ENCODE results near the gene CYSLTR2. TPM values are rescaled to one million over a fixed set of nuclear protein-coding genes. Genes with fewer than 3 reads are reported as not detected.

CYSLTR2 gene
- not detected for polyA plus RNA-seq (2013, experiment 1 of 2; ENCODE audit: insufficient read length)
- not detected for polyA plus RNA-seq (2013, experiment 2 of 2; ENCODE audit: insufficient read length)

GRCh38 chr13:48653472-48653939 lies at the start of gene CYSLTR2:
Gene CYSLTR2 (plus strand): TSS chr13:48653929. CDS start chr13:48706818, 52,889 bp downstream.
- no peak for DNase-seq

- no peak for DNase-seq
Measured at GRCh38 chr13:48615049-48615448, 38.7 kb upstream of the CYSLTR2 start.

GRCh38 chr13:48618937-48619336 lies 34.8 kb upstream of the CYSLTR2 start:
- no peak for DNase-seq

GRCh38 chr13:48621056-48621455 lies 32.7 kb upstream of the CYSLTR2 start:
- DNase-seq: no peak

GRCh38 chr13:48624016-48624415 lies 29.7 kb upstream of the CYSLTR2 start:
- DNase-seq: no peak

- DNase-seq: no peak
Measured at GRCh38 chr13:48624858-48625257, 28.9 kb upstream of the CYSLTR2 start.

GRCh38 chr13:48625413-48626076 lies 28.2 kb upstream of the CYSLTR2 start:
- DNase-seq: no peak

GRCh38 chr13:48626077-48626449 lies 27.7 kb upstream of the CYSLTR2 start:
- no peak for DNase-seq

GRCh38 chr13:48626726-48627451 lies 26.8 kb upstream of the CYSLTR2 start:
- no peak for DNase-seq

- DNase-seq: no peak
Measured at GRCh38 chr13:48629277-48629676, 24.5 kb upstream of the CYSLTR2 start.

GRCh38 chr13:48630291-48630690 lies 23.4 kb upstream of the CYSLTR2 start:
- no peak for DNase-seq

- no peak for DNase-seq
Measured at GRCh38 chr13:48630773-48631172, 23.0 kb upstream of the CYSLTR2 start.

GRCh38 chr13:48631441-48631840 lies 22.3 kb upstream of the CYSLTR2 start:
- DNase-seq: no peak

GRCh38 chr13:48633700-48634099 lies 20.0 kb upstream of the CYSLTR2 start:
- no peak for DNase-seq

GRCh38 chr13:48634636-48635035 lies 19.1 kb upstream of the CYSLTR2 start:
- no peak for DNase-seq

GRCh38 chr13:48635478-48635877 lies 18.3 kb upstream of the CYSLTR2 start:
- DNase-seq: no peak

- peak; percentile 1 for DNase-seq
Measured at GRCh38 chr13:48636550-48636949, 17.2 kb upstream of the CYSLTR2 start.

- no peak for DNase-seq
Measured at GRCh38 chr13:48637601-48638000, 16.1 kb upstream of the CYSLTR2 start.

GRCh38 chr13:48640767-48641166 lies 13.0 kb upstream of the CYSLTR2 start:
- DNase-seq: no peak

- no peak for DNase-seq
Measured at GRCh38 chr13:48641404-48641803, 12.3 kb upstream of the CYSLTR2 start.

- DNase-seq: no peak
Measured at GRCh38 chr13:48642061-48642460, 11.7 kb upstream of the CYSLTR2 start.

- DNase-seq: no peak
Measured at GRCh38 chr13:48643159-48643558, 10.6 kb upstream of the CYSLTR2 start.

- DNase-seq: no peak
Measured at GRCh38 chr13:48644141-48644540, 9.6 kb upstream of the CYSLTR2 start.

GRCh38 chr13:48644951-48645350 lies 8.8 kb upstream of the CYSLTR2 start:
- no peak for DNase-seq

Data from fibroblast of skin of abdomen (primary cell).